Osteoblast (primary cell): ENCODE measurements around the gene ZNF408. TPM values are rescaled to one million over a fixed set of nuclear protein-coding genes. Genes with fewer than 3 reads are reported as not detected.

ENCODE experiments used
- DNase-seq: peaks from one replicate; pipeline ENCODE4 v3.0.0; 2011; ENCODE audit warnings: low spot score, mixed read lengths; ENCODE audit not compliant: insufficient read length; ENCODE audit errors: missing footprints
- H2AFZ ChIP-seq: 2 replicates; pipeline ENCODE4 v1.6.0; 2011; ENCODE audit warnings: mild to moderate bottlenecking, low read length
- H3K27ac ChIP-seq: 2 replicates; pipeline ENCODE4 v1.5.1; 2011; ENCODE audit warnings: mild to moderate bottlenecking, low read depth, low read length, moderate library complexity
- H3K27me3 ChIP-seq: 2 replicates; pipeline ENCODE4 v1.6.0; 2012; ENCODE audit warnings: mild to moderate bottlenecking, control low read depth, inconsistent platforms, low read length, moderate library complexity; ENCODE audit not compliant: insufficient read depth
- H3K36me3 ChIP-seq: 2 replicates; pipeline ENCODE4 v1.5.1; 2011; ENCODE audit warnings: mild to moderate bottlenecking, low read length, control low read depth, moderate library complexity; ENCODE audit not compliant: insufficient read depth
- H3K4me1 ChIP-seq: 2 replicates; pipeline ENCODE4 v1.5.1; 2011; ENCODE audit warnings: mild to moderate bottlenecking, low read length, control low read depth, moderate library complexity; ENCODE audit not compliant: insufficient read depth
- H3K4me2 ChIP-seq: 2 replicates; pipeline ENCODE4 v1.6.0; 2011; ENCODE audit warnings: mild to moderate bottlenecking, low read length; ENCODE audit not compliant: insufficient read depth
- H3K4me3 ChIP-seq: fragments of 200-600 bp; sonication (generic); 3 replicates; pipeline ENCODE4 v1.5.1; 2012; ENCODE audit warnings: mild to moderate bottlenecking, low read length, inconsistent platforms; ENCODE audit not compliant: insufficient read depth
- H3K79me2 ChIP-seq: 2 replicates; pipeline ENCODE4 v1.6.0; 2012; ENCODE audit warnings: mild to moderate bottlenecking, low read length, control low read depth, inconsistent platforms; ENCODE audit not compliant: insufficient read depth
- H3K9me3 ChIP-seq: 2 replicates; pipeline ENCODE4 v1.5.1; 2011; ENCODE audit warnings: low read depth, low read length, control low read depth
- H4K20me1 ChIP-seq: 2 replicates; pipeline ENCODE4 v1.6.0; 2012; ENCODE audit warnings: mild to moderate bottlenecking, low read length, control low read depth; ENCODE audit not compliant: insufficient read depth
- total RNA-seq: library from RNA; depleted of rRNA; stranded (reverse); fragments of >200 nt; gene quantifications from 2 replicates; pipeline ENCODE4 v1.2.3, GENCODE V29; 2012
- TF ChIP-seq, protein P1 (sequence below): IDR thresholded peaks from 2 replicates; pipeline ENCODE4 v1.5.1; 2011; ENCODE audit warnings: mild to moderate bottlenecking, low read depth, low read length, moderate library complexity; ENCODE audit errors: extremely low read depth

ZNF408 gene
- total RNA-seq, 1 donor: 16.3 TPM

DNA sequence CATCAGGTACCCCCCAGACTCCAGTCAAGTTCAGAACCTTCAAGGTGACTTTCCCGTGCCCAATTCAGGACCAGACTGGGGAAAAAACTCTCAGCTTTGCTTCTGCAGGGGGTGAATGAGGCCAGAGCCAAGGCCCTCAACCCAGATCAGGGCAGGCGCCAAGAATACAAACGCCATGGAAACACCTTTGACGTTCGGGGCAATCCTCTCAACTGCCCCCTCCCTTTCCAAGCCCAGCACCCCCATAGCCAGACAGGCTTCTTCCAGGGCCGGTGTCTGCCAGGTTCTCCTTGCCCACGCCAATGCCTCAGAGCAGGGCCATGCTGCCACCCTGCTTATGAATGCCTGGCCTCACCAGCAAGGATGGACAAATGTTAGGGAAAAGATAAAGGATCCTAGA lies 6.2 kb upstream of the ZNF408 start:
- Histone ChIP-seq H3K9me3 (no peaks in the 10 kb centered on the region), H3K79me2 (peaks cover 55% of the 10 kb centered on the region), H3K4me3 (no peak overlapping the region), H4K20me1 (peaks cover 16% of the 10 kb centered on the region), H3K4me1 (peaks cover 28% of the 10 kb centered on the region), H3K36me3 (peaks cover 35% of the 10 kb centered on the region), H3K27me3 (no peaks in the 10 kb centered on the region), H2AFZ (no peak overlapping the region), H3K27ac (peak overlapping the region; percentile 78), H3K4me2 (no peak overlapping the region)
- DNase-seq: no peak
- TF ChIP-seq, protein P1, sequence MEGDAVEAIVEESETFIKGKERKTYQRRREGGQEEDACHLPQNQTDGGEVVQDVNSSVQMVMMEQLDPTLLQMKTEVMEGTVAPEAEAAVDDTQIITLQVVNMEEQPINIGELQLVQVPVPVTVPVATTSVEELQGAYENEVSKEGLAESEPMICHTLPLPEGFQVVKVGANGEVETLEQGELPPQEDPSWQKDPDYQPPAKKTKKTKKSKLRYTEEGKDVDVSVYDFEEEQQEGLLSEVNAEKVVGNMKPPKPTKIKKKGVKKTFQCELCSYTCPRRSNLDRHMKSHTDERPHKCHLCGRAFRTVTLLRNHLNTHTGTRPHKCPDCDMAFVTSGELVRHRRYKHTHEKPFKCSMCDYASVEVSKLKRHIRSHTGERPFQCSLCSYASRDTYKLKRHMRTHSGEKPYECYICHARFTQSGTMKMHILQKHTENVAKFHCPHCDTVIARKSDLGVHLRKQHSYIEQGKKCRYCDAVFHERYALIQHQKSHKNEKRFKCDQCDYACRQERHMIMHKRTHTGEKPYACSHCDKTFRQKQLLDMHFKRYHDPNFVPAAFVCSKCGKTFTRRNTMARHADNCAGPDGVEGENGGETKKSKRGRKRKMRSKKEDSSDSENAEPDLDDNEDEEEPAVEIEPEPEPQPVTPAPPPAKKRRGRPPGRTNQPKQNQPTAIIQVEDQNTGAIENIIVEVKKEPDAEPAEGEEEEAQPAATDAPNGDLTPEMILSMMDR: no peak

GRCh38 chr11:46695345-46696211 lies 5.3 kb upstream of the ZNF408 start:
- H3K4me2 ChIP-seq: no peak overlapping the region
- H3K4me1 ChIP-seq: peaks cover 29% of the 10 kb centered on the region
- no peak overlapping the region for H3K4me3 ChIP-seq
- no peaks in the 10 kb centered on the region for H3K9me3 ChIP-seq
- TF ChIP-seq, protein P1: no peak
- no peak overlapping the region for H3K27ac ChIP-seq
- H3K27me3 ChIP-seq: no peaks in the 10 kb centered on the region
- H3K36me3 ChIP-seq: peaks cover 35% of the 10 kb centered on the region
- H2AFZ ChIP-seq: no peak overlapping the region
- peaks cover 61% of the 10 kb centered on the region for H3K79me2 ChIP-seq
- peak; percentile 60 for DNase-seq
- H4K20me1 ChIP-seq: peaks cover 16% of the 10 kb centered on the region

GRCh38 chr11:46696212-46696558 lies 4.6 kb upstream of the ZNF408 start:
- Histone ChIP-seq H3K4me1 (peaks cover 29% of the 10 kb centered on the region), H3K36me3 (peaks cover 29% of the 10 kb centered on the region), H3K27ac (no peak overlapping the region), H3K27me3 (no peaks in the 10 kb centered on the region), H2AFZ (no peak overlapping the region), H3K4me3 (no peak overlapping the region), H3K79me2 (peaks cover 64% of the 10 kb centered on the region), H3K9me3 (no peaks in the 10 kb centered on the region), H4K20me1 (peaks cover 16% of the 10 kb centered on the region), H3K4me2 (no peak overlapping the region)
- DNase-seq: no peak
- TF ChIP-seq, protein P1: no peak

DNA sequence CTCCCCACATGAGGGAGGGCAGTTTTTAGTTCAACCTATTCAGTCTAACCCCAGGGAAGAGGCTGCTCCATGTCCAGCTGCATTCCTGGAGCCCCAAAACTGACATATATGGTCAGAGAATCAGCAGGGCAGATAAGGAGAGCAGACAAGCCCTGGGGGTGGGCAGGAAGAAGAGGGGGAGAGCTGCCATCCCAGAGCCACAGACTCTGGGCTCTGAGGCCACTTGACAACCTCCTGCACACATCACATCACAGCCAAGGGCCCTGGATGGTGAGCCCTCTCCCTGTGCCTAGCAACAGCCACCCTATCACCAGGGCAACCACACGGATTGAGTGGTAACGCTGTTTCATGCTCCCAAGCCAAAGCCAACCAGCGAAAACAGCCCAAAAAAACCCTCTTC lies 3.5 kb upstream of the ZNF408 start:
- H3K36me3 ChIP-seq: peaks cover 33% of the 10 kb centered on the region
- peak overlapping the region; percentile 52 for H3K27ac ChIP-seq
- H3K4me1 ChIP-seq: peaks cover 36% of the 10 kb centered on the region
- TF ChIP-seq, protein P1: no peak
- DNase-seq: peak; percentile 83
- peak overlapping the region; percentile 9 for H3K4me2 ChIP-seq
- H3K27me3 ChIP-seq: no peaks in the 10 kb centered on the region
- H2AFZ ChIP-seq: no peak overlapping the region
- no peaks in the 10 kb centered on the region for H3K9me3 ChIP-seq
- peaks cover 71% of the 10 kb centered on the region for H3K79me2 ChIP-seq
- peaks cover 16% of the 10 kb centered on the region for H4K20me1 ChIP-seq
- H3K4me3 ChIP-seq: no peak overlapping the region
